Neural progenitor cell (in vitro differentiated cells): ENCODE data around the gene DYNLRB1.

Experiments
- CTCF ChIP-seq: fragments of 200-600 bp; sonication (generic); IDR thresholded peaks from 2 replicates; pipeline ENCODE4 v1.5.1; 2017; ENCODE audit warnings: antibody characterized with exemption, mild to moderate bottlenecking
- EZH2phosphoT487 ChIP-seq: fragments of 200-600 bp; sonication (generic); IDR thresholded peaks from 2 replicates; pipeline ENCODE4 v1.6.1; 2017; ENCODE audit warnings: antibody characterized with exemption

GRCh38 chr20:34531608-34532265 is 15.5 kb downstream of the DYNLRB1 start:
- TF ChIP-seq CTCF (no peak), EZH2phosphoT487 (no peak)
